Fibroblast of the aortic adventitia (primary cell): ENCODE results near the gene CYTL1. TPM values are rescaled to one million over a fixed set of nuclear protein-coding genes. Genes with fewer than 3 reads are reported as not detected.

Source experiments
- DNase-seq: peaks from one replicate; pipeline ENCODE4 v3.0.0-alpha.2; 2010; ENCODE audit warnings: low read depth
- H3K4me3 ChIP-seq: 2 replicates; pipeline ENCODE4 v1.5.1; 2011; ENCODE audit warnings: low read depth, mild to moderate bottlenecking, control low read depth, low read length, moderate library complexity
- total RNA-seq: library from RNA; depleted of rRNA; stranded (reverse); fragments of >200 nt; gene quantifications from 2 replicates; pipeline ENCODE4 v1.2.3, GENCODE V29; 2012; ENCODE audit warnings: low replicate concordance
- TF ChIP-seq, protein P1 (sequence below): IDR thresholded peaks from 2 replicates; pipeline ENCODE4 v1.5.1; 2011; ENCODE audit warnings: mild to moderate bottlenecking, low read length, control low read depth, inconsistent platforms; ENCODE audit not compliant: insufficient read depth

CYTL1 gene
- total RNA-seq, 1 donor = 12.5 TPM

DNA sequence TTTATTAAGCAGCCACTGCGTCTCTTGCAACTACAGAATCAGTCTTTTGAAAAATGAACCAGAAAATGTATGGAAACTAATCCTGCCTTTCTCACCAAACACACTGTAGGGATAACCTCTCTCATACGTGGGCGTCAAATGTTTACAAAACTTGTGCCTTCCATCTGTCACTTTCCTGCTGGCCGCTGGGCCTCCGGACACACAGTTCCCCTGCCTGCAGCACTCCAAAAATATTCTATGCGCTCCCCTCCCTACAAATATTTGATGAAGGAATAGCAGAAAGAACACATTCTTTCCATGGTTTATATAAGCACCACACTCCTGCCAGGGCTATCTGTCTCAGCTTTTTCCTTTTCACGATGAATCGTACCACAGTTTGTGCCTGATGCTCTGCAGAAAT is 14.9 kb upstream of the CYTL1 start:
- H3K4me3 ChIP-seq = no peak overlapping the region
- TF ChIP-seq, protein P1, sequence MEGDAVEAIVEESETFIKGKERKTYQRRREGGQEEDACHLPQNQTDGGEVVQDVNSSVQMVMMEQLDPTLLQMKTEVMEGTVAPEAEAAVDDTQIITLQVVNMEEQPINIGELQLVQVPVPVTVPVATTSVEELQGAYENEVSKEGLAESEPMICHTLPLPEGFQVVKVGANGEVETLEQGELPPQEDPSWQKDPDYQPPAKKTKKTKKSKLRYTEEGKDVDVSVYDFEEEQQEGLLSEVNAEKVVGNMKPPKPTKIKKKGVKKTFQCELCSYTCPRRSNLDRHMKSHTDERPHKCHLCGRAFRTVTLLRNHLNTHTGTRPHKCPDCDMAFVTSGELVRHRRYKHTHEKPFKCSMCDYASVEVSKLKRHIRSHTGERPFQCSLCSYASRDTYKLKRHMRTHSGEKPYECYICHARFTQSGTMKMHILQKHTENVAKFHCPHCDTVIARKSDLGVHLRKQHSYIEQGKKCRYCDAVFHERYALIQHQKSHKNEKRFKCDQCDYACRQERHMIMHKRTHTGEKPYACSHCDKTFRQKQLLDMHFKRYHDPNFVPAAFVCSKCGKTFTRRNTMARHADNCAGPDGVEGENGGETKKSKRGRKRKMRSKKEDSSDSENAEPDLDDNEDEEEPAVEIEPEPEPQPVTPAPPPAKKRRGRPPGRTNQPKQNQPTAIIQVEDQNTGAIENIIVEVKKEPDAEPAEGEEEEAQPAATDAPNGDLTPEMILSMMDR = no peak
- DNase-seq = no peak

DNA sequence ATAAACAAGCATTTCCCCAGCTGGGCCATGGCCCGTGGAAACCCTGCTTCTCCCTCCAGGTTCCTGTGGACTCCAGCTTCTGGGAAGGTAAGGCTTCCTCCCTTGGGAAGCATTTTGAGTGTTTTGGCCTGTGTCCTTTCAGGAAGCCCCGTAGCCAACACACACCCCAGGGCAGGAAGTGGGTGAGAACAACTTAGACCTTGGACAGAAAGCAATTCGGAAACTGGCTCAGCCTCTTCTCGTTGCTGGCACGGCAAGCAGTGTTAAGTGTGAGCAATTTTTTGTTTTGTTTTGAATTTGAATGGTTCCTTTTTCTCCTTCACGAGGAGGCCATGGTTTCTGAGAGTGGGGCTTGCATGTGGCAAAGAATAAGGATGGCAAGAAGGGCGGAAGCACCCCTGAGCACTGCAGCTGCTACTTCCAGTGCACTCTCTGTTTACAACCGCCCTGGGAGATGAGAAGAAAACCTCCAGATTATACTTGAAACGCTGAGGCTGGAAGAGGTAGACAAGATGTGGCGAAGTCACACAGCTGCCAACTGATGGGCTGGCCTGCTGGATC is 14.1 kb upstream of the CYTL1 start:
- TF ChIP-seq, protein P1 = no peak
- peak; percentile 57 for DNase-seq
- no peak overlapping the region for H3K4me3 ChIP-seq

DNA sequence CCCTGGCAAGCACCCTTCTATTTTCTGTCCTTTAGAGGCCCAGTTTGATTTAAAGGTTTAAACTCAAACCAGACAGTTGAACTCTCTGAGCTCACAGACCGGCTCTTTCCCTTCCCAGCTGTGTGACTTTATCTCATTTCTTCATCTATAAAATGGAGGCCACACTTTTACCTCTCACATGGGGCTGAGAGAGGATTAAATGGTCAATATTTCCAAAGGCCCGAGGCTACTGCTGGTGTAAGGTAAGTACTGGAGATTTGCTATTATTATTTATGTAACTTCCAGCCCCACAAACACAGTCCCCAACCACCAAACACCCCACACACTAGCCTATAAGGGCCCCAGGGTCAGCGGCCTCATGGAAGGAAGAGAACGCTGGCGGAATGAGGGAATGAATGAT is 13.6 kb upstream of the CYTL1 start:
- H3K4me3 ChIP-seq = no peak overlapping the region
- TF ChIP-seq, protein P1 = no peak
- no peak for DNase-seq

DNA sequence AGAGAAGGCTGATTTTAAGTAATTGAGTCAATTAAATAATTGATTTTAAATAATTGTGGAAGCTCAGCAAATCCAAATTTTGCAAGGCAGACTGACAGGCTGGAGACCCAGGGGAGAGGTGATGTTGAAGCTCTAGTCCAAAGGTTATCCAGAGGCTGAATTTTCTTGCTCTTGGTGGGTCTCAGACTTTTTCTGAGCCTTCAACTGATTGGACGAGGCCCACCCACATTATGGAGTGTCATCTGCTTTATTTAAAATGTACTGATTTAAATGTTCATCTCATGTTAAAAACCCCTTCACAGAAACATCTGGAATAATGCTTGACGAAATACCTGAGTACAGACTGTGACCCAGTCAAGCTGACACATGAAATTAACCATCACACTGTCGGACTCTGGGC is 11.7 kb upstream of the CYTL1 start:
- no peak for DNase-seq
- H3K4me3 ChIP-seq = no peak overlapping the region
- TF ChIP-seq, protein P1 = no peak

DNA sequence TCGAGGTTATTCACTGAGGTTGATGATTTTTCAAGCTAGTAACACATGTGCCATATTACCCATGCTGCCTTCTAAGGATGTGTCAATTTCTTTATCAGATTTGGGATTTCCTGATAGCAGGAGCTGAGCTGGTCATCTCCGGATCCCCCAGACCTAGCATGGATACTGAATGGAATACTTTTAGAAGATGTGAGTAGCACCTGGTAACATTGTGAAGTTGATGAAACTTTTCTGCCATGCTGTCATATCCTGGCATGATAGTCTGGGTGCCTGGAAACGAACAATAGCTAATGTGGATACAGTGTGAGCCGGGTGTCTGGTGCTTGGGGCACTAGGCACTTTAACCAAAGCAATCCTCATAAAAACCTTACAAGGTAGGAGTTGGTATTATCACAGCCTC is 11.0 kb upstream of the CYTL1 start:
- TF ChIP-seq, protein P1 = no peak
- no peak for DNase-seq
- H3K4me3 ChIP-seq = no peak overlapping the region

DNA sequence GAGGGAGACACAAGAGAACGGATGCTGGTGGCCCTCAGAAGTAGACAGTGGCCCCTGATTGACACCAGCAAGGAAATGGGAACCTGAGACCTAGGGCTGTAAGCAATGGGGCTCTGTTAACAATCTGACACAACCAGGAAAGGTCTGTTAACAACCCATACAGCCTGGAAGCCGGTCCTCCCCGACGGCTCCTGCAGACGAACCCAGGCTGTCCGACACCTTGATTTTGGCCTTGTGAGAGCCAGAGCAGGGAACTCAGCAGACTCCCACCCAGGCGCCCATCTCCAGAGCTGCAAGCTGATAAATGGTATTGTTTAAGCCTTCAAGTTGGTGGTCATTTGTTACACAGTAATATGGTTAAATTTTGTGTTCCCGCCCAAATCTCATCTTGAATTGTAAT is 10.2 kb upstream of the CYTL1 start:
- no peak overlapping the region for H3K4me3 ChIP-seq
- TF ChIP-seq, protein P1 = no peak

DNA sequence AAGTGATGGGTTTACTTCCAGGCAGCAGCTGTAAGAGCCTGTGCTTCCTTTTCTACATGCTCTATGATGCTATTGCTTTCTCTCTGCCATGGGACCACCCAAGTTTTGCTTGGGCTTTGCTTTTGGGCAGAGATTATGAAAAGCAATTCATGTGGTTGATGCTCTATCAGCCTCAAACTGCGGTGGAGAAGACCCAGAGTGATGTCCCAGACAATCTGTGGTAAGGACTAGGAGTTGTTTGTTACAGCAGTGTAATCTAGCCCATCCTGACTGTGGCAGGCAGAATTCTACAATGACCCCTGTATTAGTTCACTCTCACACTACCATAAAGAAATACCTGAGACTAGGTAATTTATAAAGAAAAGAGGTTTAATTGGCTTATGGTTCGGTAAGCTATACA is 9.2 kb upstream of the CYTL1 start:
- TF ChIP-seq, protein P1 = no peak
- H3K4me3 ChIP-seq = no peak overlapping the region
- no peak for DNase-seq

More for the DNA sequence above, 10.2 kb upstream of the CYTL1 start:
- DNase-seq = no peak
